Uterus (tissue), 4 donors: Measurements from ENCODE around the gene IRX4. TPM values are rescaled to one million over a fixed set of nuclear protein-coding genes. Genes with fewer than 3 reads are reported as not detected.

Experiments used
- DNase-seq, 2 donors: peaks; one replicate each; pipeline ENCODE4 v3.0.0-alpha.2; 2019 to 2020
- H3K27ac ChIP-seq, 2 donors: fragments of 200-600 bp; sonication (generic); 1 replicate in 1 of 2; 2 replicates in 1 of 2; pipeline ENCODE4 v1.5.1; 2016 to 2018
- H3K27me3 ChIP-seq, 2 donors: fragments of 200-600 bp; sonication (generic); one replicate each; pipeline ENCODE4 v1.5.1; 2018 to 2019; ENCODE audit warnings: control low read depth in 1 of 2
- H3K36me3 ChIP-seq, 2 donors: fragments of 200-600 bp; sonication (generic); one replicate each; pipeline ENCODE4 v1.5.1; 2019; ENCODE audit warnings: control low read depth in 1 of 2
- H3K4me1 ChIP-seq, 2 donors: fragments of 200-600 bp; sonication (generic); one replicate each; pipeline ENCODE4 v1.5.1; 2018 to 2019; ENCODE audit warnings: control low read depth in 1 of 2
- H3K4me3 ChIP-seq, 2 donors: fragments of 200-600 bp; sonication (generic); 1 replicate in 1 of 2; 2 replicates in 1 of 2; pipeline ENCODE4 v1.5.1; 2018 to 2019; ENCODE audit warnings: mild to moderate bottlenecking in 1 of 2
- H3K9me3 ChIP-seq, 2 donors: fragments of 200-600 bp; sonication (generic); one replicate each; pipeline ENCODE4 v1.5.1; 2019; ENCODE audit warnings: control low read depth in 1 of 2
- CTCF ChIP-seq, 4 experiments: fragments of 200-600 bp in 2 of 4; fragments of 450-650 bp in 2 of 4; sonication (generic) in 2 of 4; IDR thresholded peaks; one replicate each; pipeline ENCODE4 v1.5.1; 2016 to 2019; ENCODE audit warnings: antibody characterized with exemption in 4 of 4, mild to moderate bottlenecking in 2 of 4, moderate library complexity in 1 of 4
- POLR2A ChIP-seq, 2 donors: fragments of 450-650 bp; IDR thresholded peaks; one replicate each; pipeline ENCODE4 v1.6.1; 2016; ENCODE audit warnings: antibody characterized with exemption in 2 of 2, mild to moderate bottlenecking in 1 of 2, moderate library complexity in 1 of 2
- intact Hi-C: fragments of 100-400 bp; cut with DNase I; formaldehyde crosslinking; loops from one replicate; pipeline ENCODE4 v1.15.1; 2023; ENCODE audit warnings: low total_unique reads
- total RNA-seq, 4 donors: library from RNA; depleted of rRNA in 3 of 4; stranded (reverse); fragments of >200 nt in 3 of 4; gene quantifications; one replicate each; pipeline versions ENCODE4 v1.1.0 to v1.2.4, GENCODE V29; 2014 to 2023
- donor health status: DM: yes; HTN: yes; CAD: no.

The IRX4 gene
- total RNA-seq, 4 donors from 2014 or later, result not detected

GRCh38 chr5:1836176-1836890, 46.4 kb downstream of the IRX4 start:
- Histone ChIP-seq H3K36me3 (no peaks in the 10 kb centered on the region), H3K4me3 (no peak overlapping the region), H3K27ac (no peak overlapping the region), H3K9me3 (no peaks in the 10 kb centered on the region), H3K27me3 (no peaks in the 10 kb centered on the region), H3K4me1 (no peaks in the 10 kb centered on the region)
- intact Hi-C loops, result no loop called here
- DNase-seq, result no peak
- TF ChIP-seq POLR2A (IDR thresholded peaks at IDR 0.05), result no peak
- TF ChIP-seq CTCF (IDR thresholded peaks at IDR 0.05), result no peak

GRCh38 chr5:1835431-1835830, 47.3 kb downstream of the IRX4 start:
- Histone ChIP-seq H3K36me3 (no peaks in the 10 kb centered on the region), H3K9me3 (no peaks in the 10 kb centered on the region), H3K27me3 (no peaks in the 10 kb centered on the region), H3K4me3 (no peak overlapping the region), H3K27ac (no peak overlapping the region), H3K4me1 (no peaks in the 10 kb centered on the region)
- DNase-seq, result no peak
- TF ChIP-seq CTCF (IDR thresholded peaks at IDR 0.05) (no peak), POLR2A (IDR thresholded peaks at IDR 0.05) (no peak)
- intact Hi-C loops, result no loop called here

- Histone ChIP-seq H3K27me3 (no peaks in the 10 kb centered on the region), H3K27ac (no peak overlapping the region), H3K9me3 (no peaks in the 10 kb centered on the region), H3K4me1 (no peaks in the 10 kb centered on the region), H3K36me3 (no peaks in the 10 kb centered on the region), H3K4me3 (no peak overlapping the region)
- no peak for DNase-seq
- intact Hi-C loops, result no loop called here
- TF ChIP-seq CTCF (IDR thresholded peaks at IDR 0.05) (no peak), POLR2A (IDR thresholded peaks at IDR 0.05) (no peak)
These were observed 47.9 kb downstream of the IRX4 start for GRCh38 chr5:1834721-1835429.

- Histone ChIP-seq H3K9me3 (no peaks in the 10 kb centered on the region), H3K36me3 (no peaks in the 10 kb centered on the region), H3K4me1 (no peaks in the 10 kb centered on the region), H3K27me3 (no peaks in the 10 kb centered on the region), H3K4me3 (no peak overlapping the region), H3K27ac (no peak overlapping the region)
- no peak for TF ChIP-seq CTCF (IDR thresholded peaks at IDR 0.05)
- no peak for TF ChIP-seq POLR2A (IDR thresholded peaks at IDR 0.05)
- intact Hi-C loops, result no loop called here
- no peak for DNase-seq
These were observed 48.6 kb downstream of the IRX4 start for GRCh38 chr5:1834022-1834551.
